Kidney epithelial cell (primary cell): ENCODE results near the gene PRX. TPM values are rescaled to one million over a fixed set of nuclear protein-coding genes. Genes with fewer than 3 reads are reported as not detected.

Source experiments
- DNase-seq: peaks from one replicate; pipeline ENCODE4 v3.0.0-alpha.2; 2010; ENCODE audit warnings: low read depth
- H3K27me3 ChIP-seq: 2 replicates; pipeline ENCODE4 v1.6.0; 2011; ENCODE audit warnings: low read length; ENCODE audit not compliant: control insufficient read depth, insufficient read depth
- H3K36me3 ChIP-seq: 2 replicates; pipeline ENCODE4 v1.5.1; 2011; ENCODE audit warnings: low read length; ENCODE audit not compliant: control insufficient read depth, insufficient read depth
- H3K4me3 ChIP-seq: 2 replicates; pipeline ENCODE4 v1.5.1; 2011; ENCODE audit warnings: low read depth, mild to moderate bottlenecking, control low read depth, low read length
- total RNA-seq: library from RNA; depleted of rRNA; stranded (reverse); fragments of >200 nt; gene quantifications from 2 replicates; pipeline ENCODE4 v1.2.3, GENCODE V29; 2015
- TF ChIP-seq, protein P1 (sequence below): IDR thresholded peaks from 2 replicates; pipeline ENCODE4 v1.5.1; 2011; ENCODE audit warnings: mild to moderate bottlenecking, moderate library complexity, low read length, control low read depth, inconsistent platforms; ENCODE audit not compliant: insufficient read depth, poor library complexity, severe bottlenecking

The PRX gene
- total RNA-seq, 1 donor from 2014 or later: 2.7 TPM

DNA sequence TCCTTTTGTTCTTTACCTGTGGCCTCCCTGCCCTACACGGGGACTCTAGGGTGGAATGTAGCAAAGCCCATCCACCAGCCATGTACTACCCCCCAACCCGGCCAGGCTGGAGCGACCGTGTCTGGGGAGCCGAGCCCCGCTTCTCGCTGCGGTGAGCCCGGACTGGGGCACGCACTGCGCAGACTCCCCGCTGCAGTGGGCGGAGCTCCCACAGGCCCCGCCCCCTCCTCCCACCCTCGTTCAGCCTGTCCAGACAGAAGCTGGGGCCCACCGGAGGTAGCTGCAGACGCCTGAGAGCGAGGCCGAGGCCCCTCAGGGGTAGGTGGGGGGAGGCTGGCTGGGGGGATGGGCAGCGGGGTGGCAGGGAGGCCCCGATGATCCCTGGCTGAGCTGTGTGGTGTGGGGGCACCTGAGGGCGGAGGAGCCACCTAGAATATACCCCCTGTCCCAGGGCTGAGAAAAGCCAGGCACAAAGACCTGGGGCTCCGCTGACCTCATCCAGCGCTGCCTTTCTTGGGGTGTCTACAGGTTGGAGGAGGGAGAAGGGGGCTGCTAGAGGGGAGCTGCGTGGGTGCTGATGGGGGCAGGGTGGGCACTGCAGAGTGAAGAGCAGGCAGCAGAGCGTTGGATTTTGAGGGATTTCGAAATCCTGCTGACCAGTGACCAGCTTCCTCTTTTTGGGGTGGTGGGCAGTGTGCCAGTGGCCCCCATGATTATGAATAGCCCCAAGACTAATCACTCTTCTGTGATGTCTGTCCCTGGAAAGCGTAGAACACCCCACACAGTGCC lies 47.4 kb downstream of the PRX start:
- TF ChIP-seq, protein P1, sequence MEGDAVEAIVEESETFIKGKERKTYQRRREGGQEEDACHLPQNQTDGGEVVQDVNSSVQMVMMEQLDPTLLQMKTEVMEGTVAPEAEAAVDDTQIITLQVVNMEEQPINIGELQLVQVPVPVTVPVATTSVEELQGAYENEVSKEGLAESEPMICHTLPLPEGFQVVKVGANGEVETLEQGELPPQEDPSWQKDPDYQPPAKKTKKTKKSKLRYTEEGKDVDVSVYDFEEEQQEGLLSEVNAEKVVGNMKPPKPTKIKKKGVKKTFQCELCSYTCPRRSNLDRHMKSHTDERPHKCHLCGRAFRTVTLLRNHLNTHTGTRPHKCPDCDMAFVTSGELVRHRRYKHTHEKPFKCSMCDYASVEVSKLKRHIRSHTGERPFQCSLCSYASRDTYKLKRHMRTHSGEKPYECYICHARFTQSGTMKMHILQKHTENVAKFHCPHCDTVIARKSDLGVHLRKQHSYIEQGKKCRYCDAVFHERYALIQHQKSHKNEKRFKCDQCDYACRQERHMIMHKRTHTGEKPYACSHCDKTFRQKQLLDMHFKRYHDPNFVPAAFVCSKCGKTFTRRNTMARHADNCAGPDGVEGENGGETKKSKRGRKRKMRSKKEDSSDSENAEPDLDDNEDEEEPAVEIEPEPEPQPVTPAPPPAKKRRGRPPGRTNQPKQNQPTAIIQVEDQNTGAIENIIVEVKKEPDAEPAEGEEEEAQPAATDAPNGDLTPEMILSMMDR: no peak
- Histone ChIP-seq H3K36me3 (peaks cover 1% of the 10 kb centered on the region), H3K4me3 (peak overlapping the region; percentile 54), H3K27me3 (no peaks in the 10 kb centered on the region)
- DNase-seq: no peak

DNA sequence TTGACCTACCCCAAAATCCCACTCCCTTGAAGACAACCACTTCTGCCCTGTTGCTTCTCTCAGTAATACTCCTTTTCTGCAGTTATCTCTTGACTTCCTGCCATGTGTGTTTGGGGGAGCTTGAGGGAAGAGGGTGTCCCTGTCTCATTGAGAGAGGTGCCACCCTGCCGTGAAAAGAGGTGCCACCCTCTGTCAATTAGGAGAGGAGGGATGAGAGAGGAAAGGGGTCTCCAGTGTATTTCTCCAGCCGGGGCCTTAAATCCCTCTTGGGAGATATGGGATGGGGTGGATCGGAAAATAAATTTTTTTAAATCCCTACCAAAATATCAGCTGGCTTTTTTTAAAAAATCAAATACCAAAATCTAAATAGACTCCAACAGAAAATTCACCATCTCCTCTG lies 48.2 kb downstream of the PRX start:
- H3K36me3 ChIP-seq: peaks cover 1% of the 10 kb centered on the region
- TF ChIP-seq, protein P1: no peak
- H3K27me3 ChIP-seq: no peaks in the 10 kb centered on the region
- no peak overlapping the region for H3K4me3 ChIP-seq
- DNase-seq: no peak

DNA sequence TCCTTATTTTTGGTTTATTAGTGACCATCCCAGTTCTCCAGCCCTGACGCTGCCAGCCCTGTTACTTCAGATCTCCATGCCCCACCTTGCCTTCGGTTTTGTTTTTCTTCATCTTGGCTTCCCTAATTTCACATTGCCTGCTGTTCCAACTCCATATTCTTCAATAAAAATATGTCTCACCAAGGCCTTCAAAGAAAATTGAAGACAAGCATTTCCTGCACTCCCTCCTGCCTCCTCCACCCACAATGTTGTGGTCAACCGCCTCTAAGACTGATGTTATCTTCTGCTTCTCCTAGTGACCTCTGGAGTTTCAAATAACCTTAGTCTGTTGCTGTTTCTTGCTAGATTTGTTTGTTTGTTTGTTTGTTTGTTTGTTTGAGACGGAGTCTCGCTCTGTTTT lies 50.1 kb downstream of the PRX start:
- no peak overlapping the region for H3K4me3 ChIP-seq
- no peaks in the 10 kb centered on the region for H3K27me3 ChIP-seq
- H3K36me3 ChIP-seq: peaks cover 1% of the 10 kb centered on the region
- no peak for DNase-seq
- TF ChIP-seq, protein P1: no peak

DNA sequence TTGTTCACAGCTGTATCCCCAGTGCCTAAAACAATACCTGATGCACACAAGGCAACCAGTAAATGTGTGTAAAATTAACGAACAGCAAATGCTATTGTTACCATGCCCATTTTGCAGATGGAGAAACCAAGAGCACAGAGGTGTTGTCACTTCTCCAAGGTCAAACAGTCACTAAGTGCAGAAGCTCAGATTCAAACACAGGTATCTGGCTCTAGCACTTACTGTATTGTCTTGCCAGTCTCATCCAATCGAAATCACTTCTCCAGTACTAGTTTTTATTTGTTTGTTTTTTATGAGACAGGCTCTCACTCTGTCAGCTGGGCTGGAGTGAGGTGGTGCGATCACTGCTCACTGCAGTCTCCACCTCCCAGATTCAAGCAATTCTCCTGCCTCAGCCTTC lies 51.0 kb downstream of the PRX start:
- H3K27me3 ChIP-seq: no peaks in the 10 kb centered on the region
- no peak overlapping the region for H3K4me3 ChIP-seq
- TF ChIP-seq, protein P1: no peak
- DNase-seq: no peak
- peaks cover 1% of the 10 kb centered on the region for H3K36me3 ChIP-seq

DNA sequence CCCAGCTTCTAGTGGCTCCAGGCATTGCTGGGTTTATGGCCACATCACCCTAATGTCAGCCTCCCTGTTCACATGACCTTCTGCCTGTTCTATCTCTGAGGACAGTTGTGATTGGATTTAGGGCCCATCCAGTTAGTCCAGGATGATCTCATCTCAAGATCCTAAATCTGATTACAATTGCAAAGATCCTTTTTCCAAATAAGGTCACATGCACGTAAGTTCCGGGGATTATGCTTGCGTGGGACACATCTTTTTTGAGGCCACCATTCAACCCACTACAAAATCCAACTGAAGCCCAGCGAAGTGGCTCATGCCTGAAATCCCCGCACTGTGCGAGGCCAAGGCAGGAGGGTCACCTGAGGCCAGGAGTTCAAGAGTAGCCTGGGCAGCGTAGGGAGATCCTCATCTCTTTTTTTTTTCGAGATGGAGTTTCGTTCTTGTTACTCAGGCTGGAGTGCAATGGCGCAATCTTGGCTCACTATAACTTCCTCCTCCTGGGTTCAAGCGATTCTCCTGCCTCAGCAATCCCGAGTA lies 52.4 kb downstream of the PRX start:
- Histone ChIP-seq H3K36me3 (peaks cover 1% of the 10 kb centered on the region), H3K4me3 (no peak overlapping the region), H3K27me3 (no peaks in the 10 kb centered on the region)
- TF ChIP-seq, protein P1: no peak
- no peak for DNase-seq
